ENCODE data around the gene H6PD. TPM values are rescaled to one million over a fixed set of nuclear protein-coding genes. Genes with fewer than 3 reads are reported as not detected.
A peak's percentile ranks its signal among the peaks of the same experiment; 100 is the strongest.

The H6PD gene
- polyA plus RNA-seq, 4 donors = 2.7 to 50.1 (median 14.3) TPM

DNA sequence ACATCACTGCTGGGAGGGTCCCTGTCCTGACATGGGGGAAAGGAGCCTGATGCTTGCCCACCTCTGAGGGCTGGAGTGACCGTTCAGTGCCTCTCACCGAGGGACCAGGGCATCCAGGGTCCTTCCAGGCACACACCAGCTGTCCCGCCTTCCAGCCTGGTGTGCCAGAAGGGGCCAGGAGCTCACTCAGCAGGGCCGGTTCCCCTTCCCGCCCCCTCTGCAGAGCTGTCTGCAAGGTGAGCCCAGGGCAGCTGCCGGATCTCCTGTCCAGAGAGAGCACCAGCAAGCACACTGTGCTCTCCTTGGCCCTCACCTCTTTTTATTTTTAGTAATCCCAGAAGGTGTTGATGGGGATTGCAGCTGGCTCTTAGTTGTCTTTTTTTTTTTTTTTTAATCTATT, 16.9 kb downstream of the H6PD start:
- peak overlapping the region in 2 of 3 donors; percentile 35 to 53 for H3K27ac ChIP-seq (ENCODE audit: low read depth in 1 of 3, low read length in 2 of 3)
- H3K36me3 ChIP-seq (ENCODE audit: control insufficient read depth in 3 of 3, insufficient read depth in 2 of 3, low read depth in 1 of 3, low read length in 3 of 3) = peaks cover 0 to 70% (median 4%) of the 10 kb centered on the region in 3 donors
- FAIRE-seq = no peak
- WGBS, 3 donors = 25 to 66% (median 38%) methylated on average over 6 of the region's 6 CpGs
- no peaks in the 10 kb centered on the region for H3K9me3 ChIP-seq (ENCODE audit: control insufficient read depth in 2 of 2, insufficient read depth in 1 of 2, low read depth in 1 of 2, low read length in 1 of 2)
- no peak for DNase-seq
- H3K27me3 ChIP-seq (ENCODE audit: control insufficient read depth in 3 of 3, insufficient read depth in 3 of 3, low read length in 3 of 3) = no peaks in the 10 kb centered on the region
- H3K4me1 ChIP-seq (ENCODE audit: control insufficient read depth in 3 of 3, insufficient read depth in 2 of 3, low read depth in 1 of 3, low read length in 2 of 3) = peaks cover 4 to 51% (median 6%) of the 10 kb centered on the region in 3 donors
- H3K4me3 ChIP-seq (ENCODE audit: low read depth in 1 of 3, low read length in 3 of 3) = no peak overlapping the region

GRCh38 chr1:9253004-9253403, 18.4 kb downstream of the H6PD start:
- FAIRE-seq = no peak
- 21 to 61% (median 41%) methylated on average over 8 of the region's 8 CpGs for WGBS, 3 donors
- Histone ChIP-seq H3K27ac (ENCODE audit: low read depth in 1 of 3, low read length in 2 of 3) (no peak overlapping the region), H3K27me3 (ENCODE audit: control insufficient read depth in 3 of 3, insufficient read depth in 3 of 3, low read length in 3 of 3) (no peaks in the 10 kb centered on the region), H3K36me3 (ENCODE audit: control insufficient read depth in 3 of 3, insufficient read depth in 2 of 3, low read depth in 1 of 3, low read length in 3 of 3) (peaks cover 0 to 67% (median 2%) of the 10 kb centered on the region in 3 donors), H3K4me3 (ENCODE audit: low read depth in 1 of 3, low read length in 3 of 3) (no peak overlapping the region), H3K4me1 (ENCODE audit: control insufficient read depth in 3 of 3, insufficient read depth in 2 of 3, low read depth in 1 of 3, low read length in 2 of 3) (peaks cover 4 to 51% (median 6%) of the 10 kb centered on the region in 3 donors), H3K9me3 (ENCODE audit: control insufficient read depth in 2 of 2, insufficient read depth in 1 of 2, low read depth in 1 of 2, low read length in 1 of 2) (no peaks in the 10 kb centered on the region)
- peak; percentile 54 to 80 for DNase-seq

- Histone ChIP-seq H3K36me3 (ENCODE audit: control insufficient read depth in 3 of 3, insufficient read depth in 2 of 3, low read depth in 1 of 3, low read length in 3 of 3) (peaks cover 0 to 62% (median 2%) of the 10 kb centered on the region in 3 donors), H3K4me3 (ENCODE audit: low read depth in 1 of 3, low read length in 3 of 3) (no peak overlapping the region), H3K4me1 (ENCODE audit: control insufficient read depth in 3 of 3, insufficient read depth in 2 of 3, low read depth in 1 of 3, low read length in 2 of 3) (peaks cover 4 to 47% (median 6%) of the 10 kb centered on the region in 3 donors), H3K27ac (ENCODE audit: low read depth in 1 of 3, low read length in 2 of 3) (no peak overlapping the region), H3K27me3 (ENCODE audit: control insufficient read depth in 3 of 3, insufficient read depth in 3 of 3, low read length in 3 of 3) (no peaks in the 10 kb centered on the region), H3K9me3 (ENCODE audit: control insufficient read depth in 2 of 2, insufficient read depth in 1 of 2, low read depth in 1 of 2, low read length in 1 of 2) (no peaks in the 10 kb centered on the region)
- WGBS, 3 donors = 62 to 79% (median 77%) methylated on average over 10 of the region's 10 CpGs
- FAIRE-seq = no peak
- DNase-seq = no peak
Observed at GRCh38 chr1:9253453-9254105, 19.0 kb downstream of the H6PD start.

DNA sequence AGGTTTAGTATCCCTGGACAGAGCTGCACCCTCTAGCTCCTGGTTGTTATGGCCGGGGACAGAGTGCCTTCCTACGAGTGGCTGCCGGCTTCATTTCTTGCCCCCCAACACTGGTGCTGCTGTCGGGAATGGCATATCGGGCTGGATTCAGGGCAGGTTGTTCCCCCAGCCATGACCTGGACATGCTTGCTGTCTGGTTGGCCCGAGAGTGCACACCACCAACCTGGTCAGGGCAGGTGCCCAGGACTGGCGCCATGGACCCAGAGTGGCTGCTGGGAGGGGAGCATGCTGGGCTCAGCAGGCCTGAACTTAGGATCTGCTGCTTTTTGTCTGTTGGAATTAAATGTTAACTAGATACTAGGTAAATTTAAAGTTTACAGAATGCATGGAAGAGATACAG, 21.8 kb downstream of the H6PD start:
- Histone ChIP-seq H3K36me3 (ENCODE audit: control insufficient read depth in 3 of 3, insufficient read depth in 2 of 3, low read depth in 1 of 3, low read length in 3 of 3) (peaks cover 0 to 44% (median 2%) of the 10 kb centered on the region in 3 donors), H3K4me3 (ENCODE audit: low read depth in 1 of 3, low read length in 3 of 3) (no peak overlapping the region), H3K4me1 (ENCODE audit: control insufficient read depth in 3 of 3, insufficient read depth in 2 of 3, low read depth in 1 of 3, low read length in 2 of 3) (peaks cover 0 to 19% (median 4%) of the 10 kb centered on the region in 3 donors), H3K27ac (ENCODE audit: low read depth in 1 of 3, low read length in 2 of 3) (no peak overlapping the region), H3K9me3 (ENCODE audit: control insufficient read depth in 2 of 2, insufficient read depth in 1 of 2, low read depth in 1 of 2, low read length in 1 of 2) (no peaks in the 10 kb centered on the region), H3K27me3 (ENCODE audit: control insufficient read depth in 3 of 3, insufficient read depth in 3 of 3, low read length in 3 of 3) (no peaks in the 10 kb centered on the region)
- DNase-seq (no peak), FAIRE-seq (no peak)
- 91 to 94% (median 94%) methylated on average over 7 of the region's 7 CpGs for WGBS, 3 donors

DNA sequence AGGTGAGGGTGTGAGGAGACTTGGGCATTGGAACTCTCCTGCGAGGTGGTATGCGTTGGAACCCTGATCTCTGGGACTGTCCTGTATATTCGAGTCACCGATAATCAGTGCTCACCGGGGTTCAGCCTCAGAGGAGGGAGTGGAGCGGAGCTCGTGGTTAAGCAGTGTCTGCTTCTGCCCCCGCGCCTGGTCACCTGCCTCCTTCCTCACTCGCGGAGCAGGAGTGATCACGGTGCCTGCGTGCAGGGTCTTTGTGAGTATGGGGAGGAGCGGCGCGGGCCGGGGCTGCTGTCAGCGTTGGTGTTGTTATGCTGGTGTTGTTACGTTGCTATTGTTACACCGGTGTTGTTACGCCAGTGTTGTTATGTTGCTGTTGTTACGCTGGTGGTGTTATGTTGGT, 23.3 kb downstream of the H6PD start:
- no peak for FAIRE-seq
- peaks cover 0 to 9% (median 0%) of the 10 kb centered on the region in 3 donors for H3K4me1 ChIP-seq (ENCODE audit: control insufficient read depth in 3 of 3, insufficient read depth in 2 of 3, low read depth in 1 of 3, low read length in 2 of 3)
- H3K36me3 ChIP-seq (ENCODE audit: control insufficient read depth in 3 of 3, insufficient read depth in 2 of 3, low read depth in 1 of 3, low read length in 3 of 3) = peaks cover 0 to 50% (median 5%) of the 10 kb centered on the region in 3 donors
- H3K27me3 ChIP-seq (ENCODE audit: control insufficient read depth in 3 of 3, insufficient read depth in 3 of 3, low read length in 3 of 3) = no peaks in the 10 kb centered on the region
- WGBS, 3 donors = 95 to 97% (median 96%) methylated on average over 22 of the region's 22 CpGs
- H3K9me3 ChIP-seq (ENCODE audit: control insufficient read depth in 2 of 2, insufficient read depth in 1 of 2, low read depth in 1 of 2, low read length in 1 of 2) = no peaks in the 10 kb centered on the region
- DNase-seq = no peak
- no peak overlapping the region for H3K4me3 ChIP-seq (ENCODE audit: low read depth in 1 of 3, low read length in 3 of 3)
- no peak overlapping the region for H3K27ac ChIP-seq (ENCODE audit: low read depth in 1 of 3, low read length in 2 of 3)

DNA sequence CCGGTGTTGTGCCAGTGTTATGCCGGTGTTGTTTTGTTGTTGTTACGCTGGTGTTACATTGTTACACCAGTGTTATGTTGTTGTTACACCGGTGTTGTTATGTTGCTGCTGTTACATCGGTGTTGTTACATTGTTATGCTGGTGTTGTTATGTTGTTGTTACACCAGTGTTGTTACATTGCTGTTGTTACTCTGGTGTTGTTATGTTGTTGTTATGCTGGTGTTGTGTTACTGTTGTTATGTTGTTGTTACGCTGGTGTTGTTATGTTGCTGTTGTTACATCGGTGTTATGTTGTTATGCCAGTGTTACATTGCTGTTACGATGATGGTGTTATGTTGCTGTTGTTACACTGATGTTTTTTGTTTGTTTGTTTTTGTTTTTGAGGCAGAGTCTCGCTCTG, 24.1 kb downstream of the H6PD start:
- Histone ChIP-seq H3K4me1 (ENCODE audit: control insufficient read depth in 3 of 3, insufficient read depth in 2 of 3, low read depth in 1 of 3, low read length in 2 of 3) (peaks cover 0 to 3% (median 0%) of the 10 kb centered on the region in 3 donors), H3K36me3 (ENCODE audit: control insufficient read depth in 3 of 3, insufficient read depth in 2 of 3, low read depth in 1 of 3, low read length in 3 of 3) (peaks cover 0 to 57% (median 11%) of the 10 kb centered on the region in 3 donors)
- no peak for FAIRE-seq

DNA sequence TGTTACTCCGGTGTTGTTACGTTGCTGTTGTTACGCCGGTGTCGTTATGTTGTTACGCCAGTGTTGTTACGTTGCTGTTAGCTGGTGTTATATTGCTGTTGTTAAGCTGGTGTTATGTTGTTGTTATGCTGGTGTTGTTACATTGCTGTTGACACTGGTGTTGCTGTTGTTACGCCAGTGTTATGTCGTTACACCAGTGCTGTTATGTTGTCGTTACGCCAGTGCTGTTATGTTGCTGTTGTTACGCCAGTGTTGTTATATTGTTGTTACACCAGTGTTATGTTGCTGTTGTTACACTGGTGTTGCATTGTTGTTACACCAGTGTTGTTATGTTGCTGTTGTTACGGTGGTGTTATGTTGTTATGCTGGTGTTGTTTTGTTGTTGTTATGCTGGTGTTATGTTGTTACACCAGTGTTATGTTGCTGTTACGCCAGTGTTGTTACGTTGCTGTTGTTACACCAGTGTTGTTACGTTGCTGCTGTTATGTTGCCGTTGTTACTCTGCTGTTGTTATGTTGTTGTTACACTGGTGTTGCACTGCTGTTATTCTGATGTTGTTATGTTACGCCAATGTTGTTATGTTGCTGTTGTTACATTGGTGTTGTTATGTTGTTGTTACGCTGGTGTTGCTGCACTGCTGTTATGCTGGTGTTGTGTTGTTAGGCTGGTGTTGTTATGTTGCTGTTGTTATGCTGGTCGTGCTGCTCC, 25.6 kb downstream of the H6PD start:
- no peak for FAIRE-seq
- no peak overlapping the region for H3K27ac ChIP-seq (ENCODE audit: low read depth in 1 of 3, low read length in 2 of 3)
- no peaks in the 10 kb centered on the region for H3K9me3 ChIP-seq (ENCODE audit: control insufficient read depth in 2 of 2, insufficient read depth in 1 of 2, low read depth in 1 of 2, low read length in 1 of 2)
- no peak for DNase-seq
- H3K4me3 ChIP-seq (ENCODE audit: low read depth in 1 of 3, low read length in 3 of 3) = no peak overlapping the region
- peaks cover 0 to 67% (median 12%) of the 10 kb centered on the region in 3 donors for H3K36me3 ChIP-seq (ENCODE audit: control insufficient read depth in 3 of 3, insufficient read depth in 2 of 3, low read depth in 1 of 3, low read length in 3 of 3)
- no peaks in the 10 kb centered on the region for H3K27me3 ChIP-seq (ENCODE audit: control insufficient read depth in 3 of 3, insufficient read depth in 3 of 3, low read length in 3 of 3)
- no peaks in the 10 kb centered on the region for H3K4me1 ChIP-seq (ENCODE audit: control insufficient read depth in 3 of 3, insufficient read depth in 2 of 3, low read depth in 1 of 3, low read length in 2 of 3)
- WGBS, 3 donors = 94 to 97% (median 96%) methylated on average over 20 of the region's 20 CpGs

More for the DNA sequence above, 24.1 kb downstream of the H6PD start:
- no peak for DNase-seq
- no peaks in the 10 kb centered on the region for H3K9me3 ChIP-seq (ENCODE audit: control insufficient read depth in 2 of 2, insufficient read depth in 1 of 2, low read depth in 1 of 2, low read length in 1 of 2)
- no peak overlapping the region for H3K4me3 ChIP-seq (ENCODE audit: low read depth in 1 of 3, low read length in 3 of 3)
- no peak overlapping the region for H3K27ac ChIP-seq (ENCODE audit: low read depth in 1 of 3, low read length in 2 of 3)
- H3K27me3 ChIP-seq (ENCODE audit: control insufficient read depth in 3 of 3, insufficient read depth in 3 of 3, low read length in 3 of 3) = no peaks in the 10 kb centered on the region
- WGBS, 3 donors = 97 to 99% (median 98%) methylated on average over 9 of the region's 9 CpGs

DNA sequence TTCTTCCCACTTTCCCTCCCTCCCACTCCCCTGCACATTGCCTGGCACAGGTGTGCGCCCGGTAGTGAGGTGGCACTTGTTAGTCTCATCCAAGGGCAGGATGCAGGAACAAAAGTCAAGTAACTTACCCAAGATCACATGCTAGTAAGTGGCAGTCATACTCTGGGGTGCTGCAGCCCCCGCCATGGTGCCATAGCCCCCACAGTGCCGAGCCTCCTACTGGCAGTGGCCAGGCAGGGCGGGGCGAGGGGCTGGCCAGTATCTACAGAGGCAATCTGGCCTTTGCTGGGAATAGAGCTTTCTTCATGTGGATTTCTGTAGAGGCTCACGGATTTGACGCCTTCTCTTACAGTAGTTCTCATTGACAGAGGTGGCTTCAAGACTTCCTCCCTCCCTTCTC, 26.9 kb downstream of the H6PD start:
- FAIRE-seq (no peak), DNase-seq (no peak)
- H3K36me3 ChIP-seq (ENCODE audit: control insufficient read depth in 3 of 3, insufficient read depth in 2 of 3, low read depth in 1 of 3, low read length in 3 of 3) = peaks cover 0 to 70% (median 10%) of the 10 kb centered on the region in 3 donors
- H3K4me3 ChIP-seq (ENCODE audit: low read depth in 1 of 3, low read length in 3 of 3) = no peak overlapping the region
- H3K4me1 ChIP-seq (ENCODE audit: control insufficient read depth in 3 of 3, insufficient read depth in 2 of 3, low read depth in 1 of 3, low read length in 2 of 3) = no peaks in the 10 kb centered on the region
- no peaks in the 10 kb centered on the region for H3K9me3 ChIP-seq (ENCODE audit: control insufficient read depth in 2 of 2, insufficient read depth in 1 of 2, low read depth in 1 of 2, low read length in 1 of 2)
- WGBS, 3 donors = 86 to 92% (median 89%) methylated on average over 8 of the region's 8 CpGs
- H3K27me3 ChIP-seq (ENCODE audit: control insufficient read depth in 3 of 3, insufficient read depth in 3 of 3, low read length in 3 of 3) = no peaks in the 10 kb centered on the region
- H3K27ac ChIP-seq (ENCODE audit: low read depth in 1 of 3, low read length in 2 of 3) = no peak overlapping the region

Measured in small intestine (tissue), 7 donors.